ENCODE data around the gene OR6K2. TPM values are rescaled to one million over a fixed set of nuclear protein-coding genes. Genes with fewer than 3 reads are reported as not detected.

Gene OR6K2
- total RNA-seq, 1 donor from 2014 or later, result not detected

GRCh38 chr1:158652721-158653334 is 47.6 kb downstream of the OR6K2 start:
- DNase-seq (ENCODE audit: extremely low spot score, unreplicated experiment), result no peak
- Mint-ChIP-seq H3K9me3 (ENCODE audit: unreplicated experiment) (no peaks in the 10 kb centered on the region), H3K27me3 (ENCODE audit: unreplicated experiment) (no peaks in the 10 kb centered on the region), H3K36me3 (ENCODE audit: unreplicated experiment) (no peaks in the 10 kb centered on the region), H3K27ac (ENCODE audit: unreplicated experiment) (no peak overlapping the region), H3K4me3 (ENCODE audit: unreplicated experiment) (no peak overlapping the region), H3K4me1 (ENCODE audit: unreplicated experiment) (no peaks in the 10 kb centered on the region)
- TF ChIP-seq, protein P1, sequence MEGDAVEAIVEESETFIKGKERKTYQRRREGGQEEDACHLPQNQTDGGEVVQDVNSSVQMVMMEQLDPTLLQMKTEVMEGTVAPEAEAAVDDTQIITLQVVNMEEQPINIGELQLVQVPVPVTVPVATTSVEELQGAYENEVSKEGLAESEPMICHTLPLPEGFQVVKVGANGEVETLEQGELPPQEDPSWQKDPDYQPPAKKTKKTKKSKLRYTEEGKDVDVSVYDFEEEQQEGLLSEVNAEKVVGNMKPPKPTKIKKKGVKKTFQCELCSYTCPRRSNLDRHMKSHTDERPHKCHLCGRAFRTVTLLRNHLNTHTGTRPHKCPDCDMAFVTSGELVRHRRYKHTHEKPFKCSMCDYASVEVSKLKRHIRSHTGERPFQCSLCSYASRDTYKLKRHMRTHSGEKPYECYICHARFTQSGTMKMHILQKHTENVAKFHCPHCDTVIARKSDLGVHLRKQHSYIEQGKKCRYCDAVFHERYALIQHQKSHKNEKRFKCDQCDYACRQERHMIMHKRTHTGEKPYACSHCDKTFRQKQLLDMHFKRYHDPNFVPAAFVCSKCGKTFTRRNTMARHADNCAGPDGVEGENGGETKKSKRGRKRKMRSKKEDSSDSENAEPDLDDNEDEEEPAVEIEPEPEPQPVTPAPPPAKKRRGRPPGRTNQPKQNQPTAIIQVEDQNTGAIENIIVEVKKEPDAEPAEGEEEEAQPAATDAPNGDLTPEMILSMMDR (IDR thresholded peaks at IDR 0.05), result no peak

Other genes with a start within 250 kb of the OR6K2 start
- not detected in 2 replicates for gene OR10K1, start 238.8 kb downstream of the OR6K2 start, total RNA-seq
- gene OR10R2, start 228.4 kb downstream of the OR6K2 start, total RNA-seq, result not detected in 2 replicates
- not detected in 2 replicates for gene OR6Y1, start 146.2 kb downstream of the OR6K2 start, total RNA-seq
- not detected in 2 replicates for gene OR6P1, start 130.1 kb downstream of the OR6K2 start, total RNA-seq
- not detected in 2 replicates for gene OR10X1, start 120.8 kb downstream of the OR6K2 start, total RNA-seq
- gene OR10Z1, start 95.4 kb downstream of the OR6K2 start, total RNA-seq, result not detected in 2 replicates
- gene SPTA1, start 13.9 kb downstream of the OR6K2 start, total RNA-seq, result not detected in 2 replicates
- gene OR6K3, start 20.1 kb upstream of the OR6K2 start, total RNA-seq, result not detected in 2 replicates
- not detected in 2 replicates for gene OR6K6, start 54.1 kb upstream of the OR6K2 start, total RNA-seq
- gene OR6N1, start 71.5 kb upstream of the OR6K2 start, total RNA-seq, result not detected in 2 replicates
- gene OR6N2, start 80.6 kb upstream of the OR6K2 start, total RNA-seq, result not detected in 2 replicates
- gene MNDA, start 130.7 kb upstream of the OR6K2 start, total RNA-seq, result not detected in 2 replicates
- not detected in 2 replicates for gene PYHIN1, start 230.9 kb upstream of the OR6K2 start, total RNA-seq